ENCODE measurements around the gene NEDD4L.
A peak's percentile ranks its signal among the peaks of the same experiment; 100 is the strongest.

NEDD4L gene

DNA sequence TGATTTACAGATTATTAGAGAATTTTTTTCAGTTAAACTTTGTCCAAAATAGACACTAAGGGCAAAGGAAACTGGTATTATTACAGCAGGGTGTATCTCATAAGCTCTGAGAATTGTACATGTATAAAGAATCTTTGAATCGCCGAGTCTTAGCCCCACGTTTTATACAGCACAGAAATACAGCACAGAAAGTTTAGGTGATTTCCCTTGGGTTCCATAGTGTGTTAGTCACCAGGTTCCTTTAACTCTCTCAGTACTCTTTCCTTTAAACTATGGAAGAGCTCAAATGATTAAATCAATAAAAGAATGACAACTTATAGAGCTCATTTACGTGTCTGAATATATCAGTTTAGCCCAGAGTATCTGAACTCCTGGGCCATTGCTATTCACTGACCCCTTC is 256.8 kb downstream of the NEDD4L start:
- DNase-seq, result no peak

DNA sequence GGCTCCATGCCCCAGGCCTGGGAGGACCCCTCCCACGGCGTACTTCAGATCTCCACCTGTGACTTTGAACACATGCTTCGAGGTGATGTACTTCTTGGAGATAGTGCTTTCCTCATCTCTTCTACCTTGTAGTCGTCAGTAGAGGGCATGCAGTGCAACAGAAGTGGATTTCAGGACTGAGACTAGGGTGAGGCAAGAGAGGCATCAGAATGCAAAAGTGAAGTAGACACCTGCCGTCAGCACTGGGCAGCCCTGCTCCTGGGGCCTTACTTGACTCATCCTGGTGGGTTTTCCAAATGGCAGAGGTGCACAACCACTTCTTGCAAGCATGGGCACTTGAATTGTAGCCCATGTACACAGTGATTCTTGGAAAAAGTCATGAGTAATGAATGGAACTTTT is 258.8 kb downstream of the NEDD4L start:
- DNase-seq, result no peak

DNA sequence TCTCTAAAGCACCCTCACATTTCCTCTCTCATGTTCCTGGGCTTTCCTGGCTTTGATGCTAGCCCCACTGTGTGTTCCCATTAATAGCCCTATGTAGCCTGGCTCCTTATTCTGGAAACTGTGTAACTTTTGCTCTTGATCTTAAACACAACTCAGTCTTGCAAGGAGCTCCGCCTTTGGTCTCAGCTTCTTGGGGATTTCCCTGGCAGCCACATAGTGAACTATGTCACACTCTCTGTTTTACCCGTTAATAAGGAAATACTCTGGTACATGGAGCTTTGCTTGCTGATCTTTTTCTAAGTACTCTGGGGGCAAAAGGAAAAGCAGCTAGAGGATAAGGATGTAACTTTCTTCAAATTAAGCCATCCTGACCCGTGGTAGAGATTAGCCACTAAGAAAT is 259.3 kb downstream of the NEDD4L start:
- DNase-seq, result no peak

DNA sequence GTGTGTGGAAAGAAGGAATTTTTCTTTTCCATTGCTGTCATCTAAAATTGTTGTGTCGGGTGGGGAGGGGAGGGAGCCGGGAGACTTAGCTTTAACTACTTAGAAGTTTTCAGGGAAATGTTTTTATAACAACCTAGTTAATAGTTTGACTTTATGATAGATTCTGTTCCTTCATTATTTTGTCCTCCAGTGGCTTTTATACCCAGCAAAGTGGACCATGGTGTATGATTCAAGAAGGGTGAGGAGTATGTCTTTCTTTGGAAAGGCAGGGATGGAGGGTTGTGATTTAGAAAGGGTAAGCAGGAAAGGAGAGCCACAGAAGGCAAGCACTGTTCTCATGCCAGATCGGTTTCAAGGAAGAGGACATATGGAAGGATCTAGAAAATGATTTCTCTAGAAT is 261.8 kb downstream of the NEDD4L start:
- no peak for DNase-seq

GRCh38 chr18:58307441-58307840 is 263.4 kb downstream of the NEDD4L start:
- DNase-seq, result no peak

- DNase-seq, result no peak
These were observed 264.4 kb downstream of the NEDD4L start for GRCh38 chr18:58308463-58308862.

- DNase-seq, result no peak
These were observed 265.1 kb downstream of the NEDD4L start for GRCh38 chr18:58309099-58309498.

DNA sequence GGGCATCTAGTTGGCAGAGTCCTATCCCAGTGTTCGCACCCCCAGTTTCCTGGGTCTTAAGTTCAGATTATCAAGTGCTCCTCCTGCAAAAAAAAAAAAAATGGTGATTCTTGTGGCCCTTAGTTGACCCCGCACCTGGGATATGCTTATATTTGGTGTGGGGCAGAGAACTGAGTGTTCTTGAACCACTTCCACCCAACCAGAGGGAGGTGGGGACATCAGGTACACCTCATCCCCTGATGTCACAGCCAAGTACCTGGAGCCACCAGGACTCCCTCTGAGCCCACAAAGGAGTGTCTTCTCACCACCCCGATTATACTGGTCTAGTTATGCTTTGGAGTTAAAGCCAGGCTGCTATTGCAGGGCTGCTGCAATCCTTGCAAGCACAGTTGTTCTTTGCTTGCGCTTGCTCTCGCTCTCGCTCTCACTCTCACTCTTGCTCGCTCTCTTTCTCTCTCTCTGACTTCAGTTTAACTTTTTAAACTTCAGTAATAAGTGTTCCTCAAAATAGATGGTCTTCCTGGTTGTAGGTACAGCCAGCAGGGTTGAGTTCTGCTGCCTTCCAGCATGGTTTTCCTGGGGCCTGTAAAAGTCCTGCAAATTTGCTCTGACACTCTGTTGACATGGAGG is 265.7 kb downstream of the NEDD4L start:
- no peak for DNase-seq

- no peak for DNase-seq
These were observed 266.5 kb downstream of the NEDD4L start for GRCh38 chr18:58310517-58310916.

GRCh38 chr18:58311390-58311789 is 267.4 kb downstream of the NEDD4L start:
- DNase-seq, result no peak

GRCh38 chr18:58313491-58314032 is 269.5 kb downstream of the NEDD4L start:
- DNase-seq, result no peak

DNA sequence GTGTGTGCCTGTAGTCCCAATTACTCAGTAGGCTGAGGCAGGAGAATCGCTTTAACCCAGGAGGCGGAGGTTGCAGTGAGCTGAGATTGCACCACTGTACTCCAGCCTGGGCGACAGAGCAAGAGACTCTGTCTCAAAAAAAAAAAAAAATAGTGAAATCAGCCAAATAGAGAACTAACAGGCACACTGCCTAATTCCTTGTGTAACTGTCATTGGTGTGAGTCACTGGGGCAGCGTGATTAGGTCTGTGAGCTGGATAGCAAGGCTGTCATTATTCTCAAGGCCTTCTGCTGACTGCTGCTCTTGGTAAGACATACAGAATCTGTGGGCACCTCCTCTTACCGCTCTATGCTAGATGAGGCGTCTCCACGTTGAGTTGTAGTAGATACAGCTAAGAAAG is 270.3 kb downstream of the NEDD4L start:
- DNase-seq, result no peak

DNA sequence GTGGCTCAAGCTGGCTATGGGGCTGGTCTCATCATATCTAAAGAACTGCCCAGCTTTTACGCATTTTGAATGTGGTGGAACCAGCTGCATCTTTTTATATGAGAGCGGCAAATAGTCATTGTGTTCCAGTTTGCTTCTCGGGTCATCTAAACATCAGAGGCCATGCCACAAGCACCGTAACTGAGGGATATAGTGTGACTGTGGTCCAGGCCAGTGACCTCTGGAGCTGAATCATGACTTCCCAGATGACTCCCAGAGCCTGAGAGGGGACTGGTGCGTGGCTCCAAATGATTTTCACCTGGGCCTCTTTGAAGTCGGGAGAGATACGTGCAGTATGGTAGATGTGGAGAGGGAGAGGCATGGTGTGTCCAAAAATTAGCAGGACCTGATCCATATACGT is 271.0 kb downstream of the NEDD4L start:
- DNase-seq, result no peak

DNA sequence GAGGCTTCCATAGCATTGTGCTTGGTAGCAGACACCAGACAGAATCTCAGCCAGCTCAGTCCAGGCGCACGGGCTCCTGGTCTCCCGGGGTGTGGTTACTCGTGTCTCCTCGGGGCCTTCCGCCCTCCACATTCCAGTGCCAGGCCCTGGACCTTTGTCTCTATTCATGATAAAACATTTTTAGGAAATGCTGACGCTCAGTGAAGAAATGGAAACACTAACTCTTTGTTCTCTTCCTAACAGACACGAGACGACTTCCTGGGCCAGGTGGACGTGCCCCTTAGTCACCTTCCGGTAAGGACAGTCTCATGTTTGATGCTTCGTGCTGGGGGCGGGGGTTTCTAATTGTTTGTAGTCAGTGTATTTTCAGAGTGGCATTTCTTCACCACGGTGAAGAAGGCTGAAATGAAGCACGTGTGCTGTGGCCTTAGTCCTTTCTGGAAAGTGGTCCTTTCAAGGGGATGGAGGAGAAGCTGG is 271.8 kb downstream of the NEDD4L start:
- DNase-seq, result no peak

DNA sequence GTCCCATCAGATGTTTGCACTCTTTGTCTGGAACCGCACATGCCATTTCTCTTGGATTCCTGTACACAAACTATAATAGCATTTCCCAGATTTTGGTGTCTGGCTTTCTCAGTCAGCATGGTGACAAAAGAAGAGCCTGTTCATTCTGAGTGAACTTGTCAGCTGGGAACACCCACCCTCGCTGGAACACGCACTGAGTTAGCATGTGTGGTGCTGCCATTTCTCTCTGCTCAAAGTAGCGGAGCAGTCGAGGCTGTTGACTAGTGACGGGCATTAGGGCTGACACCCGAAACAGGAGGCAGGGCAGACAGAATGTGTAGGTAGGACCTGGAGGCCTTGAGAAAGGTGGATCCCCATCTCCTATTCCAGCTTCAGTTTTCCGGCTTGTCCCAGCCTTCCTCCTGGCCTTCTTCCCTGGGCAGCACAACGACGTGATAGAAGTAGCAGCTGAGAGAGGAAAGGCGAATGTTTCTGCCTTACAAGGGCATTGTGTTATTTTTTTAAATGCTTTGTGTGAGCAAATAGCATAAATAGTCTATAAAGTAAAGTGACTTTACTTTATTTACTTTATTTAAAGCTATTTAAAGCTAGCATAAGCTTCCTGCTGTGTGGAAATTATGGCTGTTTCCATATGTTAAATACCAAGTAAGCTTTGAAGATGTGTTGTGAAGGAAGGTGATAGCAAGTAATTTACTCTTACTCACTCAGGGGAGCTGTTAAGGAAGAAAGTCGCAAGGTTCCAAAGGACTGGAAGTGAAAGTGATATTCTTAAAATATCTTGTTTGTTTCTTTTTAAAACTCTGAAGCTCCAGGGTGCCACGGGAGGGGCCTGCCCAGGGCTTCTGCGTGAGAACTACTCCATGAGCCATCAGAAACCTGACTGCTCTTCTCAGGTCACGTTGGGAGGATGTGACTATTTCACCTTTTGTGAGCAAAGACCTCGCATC is 272.6 kb downstream of the NEDD4L start:
- no peak for DNase-seq

- no peak for DNase-seq
These were observed 275.7 kb downstream of the NEDD4L start for GRCh38 chr18:58319719-58320118.

- no peak for DNase-seq
These were observed 277.0 kb downstream of the NEDD4L start for GRCh38 chr18:58320907-58321561.

DNA sequence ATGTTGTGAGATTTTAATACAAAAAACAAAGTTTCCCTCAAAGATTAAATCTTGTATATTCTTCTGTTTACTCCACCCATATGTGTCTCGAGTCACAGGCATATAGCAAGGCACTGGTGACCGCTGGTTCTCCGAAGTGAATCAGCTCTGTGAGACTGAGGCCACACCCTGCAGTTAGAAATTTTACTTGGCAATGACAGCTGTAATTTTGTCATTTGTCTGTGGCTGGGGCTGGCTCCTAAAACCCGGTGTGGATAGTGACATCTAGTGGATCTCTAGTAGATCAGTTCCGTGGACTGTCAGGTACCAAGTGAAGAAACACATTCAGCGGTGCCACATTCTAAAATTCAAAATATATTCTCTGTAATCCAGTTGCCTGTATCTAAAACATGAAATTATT is 278.0 kb downstream of the NEDD4L start:
- DNase-seq, result peak; percentile 90

GRCh38 chr18:58322464-58322863 is 278.4 kb downstream of the NEDD4L start:
- DNase-seq, result no peak

DNA sequence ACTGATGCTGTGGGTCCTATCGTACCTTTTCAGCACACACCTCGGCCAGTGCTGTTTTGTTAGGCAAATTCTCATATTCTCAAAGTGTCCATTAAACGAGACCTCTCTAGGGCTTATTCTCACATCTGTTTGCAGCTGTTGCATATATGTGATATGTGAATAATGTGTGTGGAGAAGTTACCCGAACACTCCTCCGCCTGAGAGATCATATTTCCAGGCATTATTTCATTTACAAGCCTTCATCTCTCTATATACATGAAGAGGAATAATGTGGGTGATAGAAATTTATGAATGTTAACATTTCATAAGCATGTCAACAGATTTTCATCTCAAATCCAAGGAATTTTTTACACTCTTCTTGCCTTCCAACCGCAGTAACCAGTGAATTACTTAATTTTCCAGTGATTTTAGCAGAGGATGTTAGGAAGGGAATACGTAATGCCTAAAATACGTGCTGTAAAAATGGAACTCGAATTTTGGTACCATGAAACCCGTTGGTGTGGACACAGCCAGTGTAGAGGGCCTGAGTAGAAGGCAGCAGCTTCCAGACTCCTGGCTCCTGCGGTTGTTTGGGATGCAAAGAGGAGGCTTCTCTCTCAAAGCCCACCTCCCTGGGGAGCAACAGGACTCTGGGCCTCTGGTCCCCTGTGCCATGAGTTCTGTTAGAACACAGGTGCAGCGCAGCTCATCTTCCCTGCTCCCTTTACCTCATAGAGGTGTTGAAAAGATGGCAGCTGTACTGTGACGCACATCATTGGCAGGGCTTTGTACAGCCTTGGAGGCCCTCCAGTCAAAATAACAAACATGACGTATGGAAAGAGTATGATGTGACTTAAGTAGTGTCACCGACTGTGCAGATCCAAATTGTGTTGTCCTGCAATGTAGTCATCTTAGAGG is 280.1 kb downstream of the NEDD4L start:
- DNase-seq, result no peak

- DNase-seq, result no peak
These were observed 280.9 kb downstream of the NEDD4L start for GRCh38 chr18:58324824-58325480.

DNA sequence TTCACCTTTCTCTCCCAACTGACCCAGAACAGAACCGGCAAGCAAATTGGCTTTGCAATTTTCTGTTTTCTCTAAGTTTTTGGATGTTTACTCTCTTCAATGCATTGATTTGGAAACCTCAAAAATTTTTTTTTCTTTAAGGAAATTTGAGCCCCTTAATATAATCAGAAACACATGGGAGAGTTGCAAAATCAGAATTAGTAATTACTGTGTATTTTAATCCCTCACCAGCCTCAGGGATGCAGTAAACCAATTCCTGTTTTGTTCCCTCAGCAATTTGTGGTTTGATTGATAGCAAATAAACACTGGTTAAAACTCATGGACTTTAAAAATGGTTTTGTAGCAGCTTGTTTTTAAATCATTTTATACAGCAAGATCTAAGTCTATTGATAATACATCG is 281.5 kb downstream of the NEDD4L start:
- DNase-seq, result no peak

Measured in NCI-H146 (cell line).